ENCODE measurements around the gene SSUH2. TPM values are rescaled to one million over a fixed set of nuclear protein-coding genes. Genes with fewer than 3 reads are reported as not detected.

The SSUH2 gene
- total and polyA plus RNA-seq, 9 of the 15 experiments (the other 6 are each of a cell fraction or from before 2014, with no cell fraction given), result 0.04 to 0.17 (median 0.04) TPM; not detected in 6

- in situ Hi-C loops (cut with MboI) (no loop called here), intact Hi-C loops (cut with micrococcal nuclease) (loop anchor here (1.0 to 10.0 kb wide), 2 partner anchors 181 to 299 kb away; no protein-coding TSS in a partner anchor)
- no peaks in the 10 kb centered on the region; the same call in 1 of the 2 replicates for H4K20me1 ChIP-seq (replicated peaks; ENCODE audit: control insufficient read depth, insufficient read depth, low read length)
- DNase-seq (ENCODE audit: extremely low read depth in 1 of 4, low spot score in 3 of 4) (no peak), FAIRE-seq (no peak), ATAC-seq (no peak; the same call in 2 of the 3 replicates)
- BruUV-seq (replicated peaks), result no TSS peak
- no peaks in the 10 kb centered on the region for H3K79me2 ChIP-seq (ENCODE audit: control insufficient read depth, insufficient read depth, low read length)
- H2AFZ ChIP-seq (ENCODE audit: low read depth, low read length), result no peak overlapping the region
- no peaks in the 10 kb centered on the region for H3K9me1 ChIP-seq (ENCODE audit: control insufficient read depth, insufficient read depth, low read length)
- peaks cover 0 to 28% of the 10 kb centered on the region in 2 experiments; a peak in 2 of 5 replicates for H3K27me3 ChIP-seq (ENCODE audit: control insufficient read depth in 2 of 2, insufficient read depth in 2 of 2, low read length in 2 of 2)
- POLR2A ChIA-PET, result no interaction called here
- TF ChIP-seq POLR2B (IDR thresholded peaks at IDR 0.05; ENCODE audit: low read depth, partially characterized antibody), result no peak
- TF ChIP-seq SNAPC5 (CRISPR knock-in tag; IDR thresholded peaks at IDR 0.05), result no peak
- TF ChIP-seq ZNF57 (CRISPR knock-in tag; IDR thresholded peaks at IDR 0.05), result no peak
- peaks cover 3 to 6% of the 10 kb centered on the region in 2 experiments; a peak in 4 of 5 replicates for H3K4me1 ChIP-seq (replicated peaks in 1 of 2; ENCODE audit: control insufficient read depth in 2 of 2, insufficient read depth in 2 of 2, low read length in 2 of 2)
- H3K9ac ChIP-seq (ENCODE audit: insufficient read depth in 1 of 2, low read depth in 2 of 2, low read length in 2 of 2), result no peak overlapping the region; a peak in 1 of 4 replicates
- H3K36me3 ChIP-seq (ENCODE audit: control insufficient read depth, insufficient read depth, low read length), result no peaks in the 10 kb centered on the region
- 17% methylated on average over 14 of the region's 14 CpGs for WGBS (ENCODE audit: insufficient coverage, low coverage, missing lambda C conversion rate)
- CTCF ChIA-PET (ENCODE audit: low intra/inter-chr PET ratio), result interaction anchor here (1.6 kb wide), 1 partner anchor 182 kb away, joined by 12 read pairs; no protein-coding TSS in a partner anchor
- no peak overlapping the region for H3K27ac ChIP-seq (ENCODE audit: extremely low read depth, low read depth, low read length)
- H3K4me3 ChIP-seq, result no peak overlapping the region
- no peaks in the 10 kb centered on the region for H3K9me3 ChIP-seq (replicated peaks; ENCODE audit: control insufficient read depth, insufficient read depth, low read depth, low read length)
- no peak overlapping the region for H3K4me2 ChIP-seq (ENCODE audit: insufficient read depth, low read length)
Observed at GRCh38 chr3:8623741-8624140, 20.9 kb downstream of the SSUH2 start.

Data from K562 (cell line).